HG03103 (cell line): ENCODE measurements around the gene DMKN.

Experiments
- ATAC-seq: cut with Tn5 transposase; IDR thresholded peaks from one replicate; pipeline ENCODE4 v1.9.1; 2021; ENCODE audit warnings: low read depth; ENCODE audit not compliant: unreplicated experiment

Gene DMKN

GRCh38 chr19:35513628-35514281 is at the start of gene DMKN:
DMKN (minus strand) TSS chr19:35513649; CDS start chr19:35513475, 174 bp downstream.
- ATAC-seq: no peak

GRCh38 chr19:35562776-35563175 is 49.3 kb upstream of the DMKN start:
- ATAC-seq: no peak

GRCh38 chr19:35562336-35562735 is 48.9 kb upstream of the DMKN start:
- no peak for ATAC-seq

- no peak for ATAC-seq
Observed at GRCh38 chr19:35561436-35561835, 48.0 kb upstream of the DMKN start.

- no peak for ATAC-seq
Observed at GRCh38 chr19:35560677-35561076, 47.2 kb upstream of the DMKN start.

- no peak for ATAC-seq
Observed at GRCh38 chr19:35560271-35560670, 46.8 kb upstream of the DMKN start.

- no peak for ATAC-seq
Observed at GRCh38 chr19:35559781-35560180, 46.3 kb upstream of the DMKN start.

- no peak for ATAC-seq
Observed at GRCh38 chr19:35559281-35559659, 45.8 kb upstream of the DMKN start.

- no peak for ATAC-seq
Observed at GRCh38 chr19:35558400-35559280, 45.2 kb upstream of the DMKN start.

- no peak for ATAC-seq
Observed at GRCh38 chr19:35557539-35558399, 44.3 kb upstream of the DMKN start.

GRCh38 chr19:35556846-35557538 is 43.5 kb upstream of the DMKN start:
- no peak for ATAC-seq

- no peak for ATAC-seq
Observed at GRCh38 chr19:35556025-35556590, 42.7 kb upstream of the DMKN start.

GRCh38 chr19:35555301-35556005 is 42.0 kb upstream of the DMKN start:
- ATAC-seq: no peak

GRCh38 chr19:35554076-35554475 is 40.6 kb upstream of the DMKN start:
- no peak for ATAC-seq

GRCh38 chr19:35553385-35554000 is 40.0 kb upstream of the DMKN start:
- no peak for ATAC-seq

- ATAC-seq: no peak
Observed at GRCh38 chr19:35552534-35553384, 39.3 kb upstream of the DMKN start.

GRCh38 chr19:35551091-35551810 is 37.8 kb upstream of the DMKN start:
- no peak for ATAC-seq
